Activated effector memory CD4-positive, alpha-beta T cell treated with anti-CD3 and anti-CD28 coated beads, Interleukin-2, amount 50 U/mL, for 16 hours (primary cell): ENCODE data around the gene GCKR.

Experiments
- DNase-seq: peaks from one replicate; pipeline ENCODE4 v3.0.0-alpha.2; 2020

The GCKR gene

DNA sequence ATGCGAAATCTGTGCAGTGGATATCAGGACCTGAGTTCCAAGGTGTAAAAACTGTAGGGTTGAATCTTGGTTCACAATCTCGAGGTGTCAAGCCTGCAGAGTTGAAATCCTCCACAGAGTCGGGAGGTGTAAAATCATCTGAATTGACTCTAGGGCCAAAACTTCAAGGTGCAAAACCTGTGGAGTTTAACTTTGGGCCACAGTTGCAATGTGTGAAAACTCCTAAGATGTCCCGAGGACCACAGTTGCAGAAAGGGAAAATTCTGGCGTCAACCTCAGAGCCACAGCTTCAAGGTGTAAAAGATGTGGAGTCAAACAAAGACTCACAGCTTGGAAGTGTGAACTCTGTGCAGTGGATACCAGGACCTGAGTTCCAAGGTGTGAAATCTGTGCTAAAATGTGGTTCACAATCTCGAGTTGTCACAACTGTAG lies 76.4 kb downstream of the GCKR start:
- DNase-seq: no peak
